ENCODE results near the gene SNRNP70. TPM values are rescaled to one million over a fixed set of nuclear protein-coding genes. Genes with fewer than 3 reads are reported as not detected.
A peak's percentile ranks its signal among the peaks of the same experiment; 100 is the strongest.
"Not testable (repeated sequence)": the region's sequence is repeated elsewhere in the genome, so short reads cannot be mapped to it uniquely, and the experiment has no call there.

The SNRNP70 gene
- total and polyA plus RNA-seq, 7 donors: 83.2 to 133 (median 101) TPM

GRCh38 chr19:49042177-49042576, 43.1 kb upstream of the SNRNP70 start:
- no peaks in the 10 kb centered on the region for H3K9me3 ChIP-seq
- intact Hi-C loops (cut with DNase I): no loop called here
- DNase-seq (no peak), ATAC-seq (no peak)
- 78 to 82% (median 81%) methylated on average over 17 of the region's 17 CpGs for WGBS, 3 donors
- H3K27me3 ChIP-seq (ENCODE audit: insufficient read depth in 3 of 3, low read length in 2 of 3): no peaks in the 10 kb centered on the region
- H3K36me3 ChIP-seq (ENCODE audit: insufficient read depth in 1 of 2, low read depth in 1 of 2): no peaks in the 10 kb centered on the region
- H3K4me3 ChIP-seq: no peak overlapping the region
- TF ChIP-seq CTCF (IDR thresholded peaks at IDR 0.05): no peak
- no peaks in the 10 kb centered on the region for H3K4me1 ChIP-seq
- H3K27ac ChIP-seq: no peak overlapping the region

DNA sequence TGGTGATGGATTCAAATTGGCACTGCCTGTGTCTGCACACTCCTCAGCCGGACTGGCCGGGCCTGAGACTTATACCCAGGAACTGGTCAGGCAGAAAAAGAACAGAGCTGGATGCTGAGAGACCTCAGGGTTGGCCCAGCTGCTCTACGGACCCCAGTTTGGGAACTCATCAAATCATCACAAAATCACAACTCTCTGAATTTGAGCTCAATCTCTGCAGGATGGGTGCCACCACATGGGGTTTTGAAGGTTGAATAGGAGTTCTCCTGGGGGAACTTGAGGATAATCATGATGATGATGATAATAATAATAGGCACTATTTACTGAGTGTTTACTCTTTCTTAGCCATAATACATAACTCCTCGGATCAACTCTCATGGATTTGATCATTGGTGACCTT, 42.6 kb upstream of the SNRNP70 start:
- ATAC-seq; H3K27ac ChIP-seq; H3K4me3 ChIP-seq; H3K27me3 ChIP-seq (ENCODE audit: insufficient read depth in 3 of 3, low read length in 2 of 3); H3K36me3 ChIP-seq (ENCODE audit: insufficient read depth in 1 of 2, low read depth in 1 of 2); DNase-seq; H3K4me1 ChIP-seq; intact Hi-C loops (cut with DNase I); H3K9me3 ChIP-seq: not testable (repeated sequence)
- 79 to 84% (median 82%) methylated on average over 2 of the region's 4 CpGs for WGBS, 3 donors

- H3K4me1 ChIP-seq; DNase-seq; H3K36me3 ChIP-seq (ENCODE audit: insufficient read depth in 1 of 2, low read depth in 1 of 2); H3K9me3 ChIP-seq; H3K4me3 ChIP-seq; intact Hi-C loops (cut with DNase I); ATAC-seq; H3K27ac ChIP-seq; H3K27me3 ChIP-seq (ENCODE audit: insufficient read depth in 3 of 3, low read length in 2 of 3): not testable (repeated sequence)
- 67 to 71% (median 69%) methylated on average over 13 to 14 of the region's 15 CpGs for WGBS, 3 donors
Measured at GRCh38 chr19:49043548-49043947, 41.7 kb upstream of the SNRNP70 start, which contains the start of gene CGB5. TSS of gene CGB5 (plus strand) at chr19:49043848. CDS start at chr19:49044210, 362 bp downstream.

DNA sequence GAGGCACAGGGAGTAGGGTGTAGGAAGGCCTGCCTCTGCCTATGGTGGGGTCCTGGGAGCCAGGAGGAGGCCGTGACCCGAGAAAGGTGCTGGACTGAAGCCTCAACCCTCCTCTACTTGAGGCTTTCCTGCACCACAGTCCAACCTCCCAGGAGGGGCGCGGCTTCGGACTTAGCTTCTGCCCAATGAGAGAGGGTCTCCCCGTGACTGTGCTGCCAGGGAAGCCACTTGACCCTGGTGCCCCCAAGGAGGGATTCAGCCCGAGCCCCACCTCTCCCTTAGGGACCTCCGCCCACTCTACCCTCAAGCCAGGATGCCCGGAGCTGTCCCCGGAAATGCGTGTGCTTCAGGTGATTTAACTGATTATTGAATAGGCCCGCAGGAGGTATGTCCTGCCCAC, 36.2 kb upstream of the SNRNP70 start, which contains the start of gene CGB8:
Gene CGB8 (minus strand): TSS at position 101 of the 400 bp plus-strand sequence. CDS start 372 bp downstream, outside the sequence.
- H3K4me1 ChIP-seq; intact Hi-C loops (cut with DNase I); ATAC-seq; H3K27ac ChIP-seq; DNase-seq; H3K4me3 ChIP-seq; H3K27me3 ChIP-seq (ENCODE audit: insufficient read depth in 3 of 3, low read length in 2 of 3); H3K9me3 ChIP-seq; H3K36me3 ChIP-seq (ENCODE audit: insufficient read depth in 1 of 2, low read depth in 1 of 2): not testable (repeated sequence)
- WGBS, 3 donors: 56 to 66% (median 58%) methylated on average over 7 to 12 of the region's 12 CpGs

DNA sequence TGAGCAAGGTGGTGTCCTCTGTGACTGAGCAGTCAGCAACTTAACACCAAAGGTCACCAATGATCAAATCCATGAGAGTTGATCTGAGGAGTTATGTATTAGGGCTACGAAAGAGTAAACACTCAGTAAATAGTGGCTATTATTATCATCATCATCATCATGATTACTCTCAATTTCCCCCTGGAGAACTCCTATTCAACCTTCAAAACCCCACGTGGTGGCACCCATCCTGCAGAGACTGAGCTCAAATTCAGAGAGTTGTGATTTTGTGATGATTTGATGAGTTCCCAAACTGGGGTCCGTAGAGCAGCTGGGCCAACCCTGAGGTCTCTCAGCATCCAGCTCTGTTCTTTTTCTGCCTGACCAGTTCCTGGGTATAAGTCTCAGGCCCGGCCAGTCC, 35.4 kb upstream of the SNRNP70 start:
- H3K27me3 ChIP-seq (ENCODE audit: insufficient read depth in 3 of 3, low read length in 2 of 3); intact Hi-C loops (cut with DNase I): not testable (repeated sequence)
- 69 to 85% (median 77%) methylated on average over 2 to 3 of the region's 4 CpGs for WGBS, 3 donors

GRCh38 chr19:49050376-49051033, 34.7 kb upstream of the SNRNP70 start:
- ATAC-seq; H3K4me1 ChIP-seq; H3K27ac ChIP-seq; H3K4me3 ChIP-seq; DNase-seq; H3K36me3 ChIP-seq (ENCODE audit: insufficient read depth in 1 of 2, low read depth in 1 of 2); intact Hi-C loops (cut with DNase I); H3K27me3 ChIP-seq (ENCODE audit: insufficient read depth in 3 of 3, low read length in 2 of 3); H3K9me3 ChIP-seq: not testable (repeated sequence)
- WGBS, 3 donors: 74 to 84% (median 76%) methylated on average over 24 of the region's 24 CpGs

More for the DNA sequence above, 35.4 kb upstream of the SNRNP70 start:
- not testable (repeated sequence) for H3K9me3 ChIP-seq; H3K4me1 ChIP-seq; H3K4me3 ChIP-seq; DNase-seq; ATAC-seq; H3K36me3 ChIP-seq (ENCODE audit: insufficient read depth in 1 of 2, low read depth in 1 of 2); H3K27ac ChIP-seq

- intact Hi-C loops (cut with DNase I): loop anchor here in 1 of 2 donors (5.0 kb wide), 1 partner anchor 44 kb away; no protein-coding TSS in a partner anchor
- 0 to 1% (median 1%) methylated on average over 56 to 63 of the region's 63 CpGs for WGBS, 3 donors
- DNase-seq (peak; percentile 66 to 77), ATAC-seq (peak; percentile 79 to 81 (median 80))
- peak overlapping the region; percentile 67 for H3K27ac ChIP-seq
- no peaks in the 10 kb centered on the region for H3K36me3 ChIP-seq (ENCODE audit: insufficient read depth in 1 of 2, low read depth in 1 of 2)
- peak overlapping the region; percentile 82 for H3K4me3 ChIP-seq
- peaks cover 5% of the 10 kb centered on the region for H3K4me1 ChIP-seq
- H3K27me3 ChIP-seq (ENCODE audit: insufficient read depth in 3 of 3, low read length in 2 of 3): no peaks in the 10 kb centered on the region
- TF ChIP-seq CTCF (IDR thresholded peaks at IDR 0.05): peak; percentile 46
- no peaks in the 10 kb centered on the region for H3K9me3 ChIP-seq
Measured at GRCh38 chr19:49056101-49056901, 28.9 kb upstream of the SNRNP70 start.

DNA sequence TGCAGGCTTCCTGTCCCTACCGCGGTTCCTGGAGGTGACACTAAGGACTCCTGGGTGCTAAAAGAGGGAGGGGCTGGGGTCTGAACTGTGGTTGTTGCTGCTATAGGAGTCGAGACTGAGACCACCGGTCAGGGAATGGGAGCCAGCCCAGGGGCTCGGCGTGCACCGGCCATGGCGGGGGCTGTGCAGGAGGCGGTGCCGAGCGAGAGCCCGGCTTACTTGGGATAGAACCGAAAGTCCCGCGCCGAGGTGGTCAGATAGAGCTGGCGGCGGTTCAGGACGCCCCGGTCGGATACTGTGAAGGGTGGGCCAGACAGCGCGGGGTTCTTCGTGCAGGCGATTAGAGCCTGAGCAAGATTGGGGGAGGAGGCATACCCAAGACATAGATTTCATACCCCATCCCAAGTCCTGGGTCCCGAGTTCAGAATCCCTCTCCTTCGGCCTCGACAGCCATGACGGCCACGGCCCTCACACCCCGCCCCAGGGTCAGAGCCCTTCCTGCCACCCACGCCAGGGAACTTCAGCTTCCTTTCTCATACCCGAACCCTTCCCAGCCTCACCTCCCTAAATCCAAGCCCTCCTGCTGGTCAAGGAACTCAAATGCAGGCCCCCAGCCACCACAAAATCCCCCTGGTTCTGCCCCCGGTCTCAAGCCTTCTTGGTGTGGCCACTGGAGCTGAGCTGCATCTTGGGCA, 28.2 kb upstream of the SNRNP70 start:
- H3K27me3 ChIP-seq (ENCODE audit: insufficient read depth in 3 of 3, low read length in 2 of 3); H3K9me3 ChIP-seq; H3K36me3 ChIP-seq (ENCODE audit: insufficient read depth in 1 of 2, low read depth in 1 of 2); H3K4me1 ChIP-seq; DNase-seq: not testable (repeated sequence)
- intact Hi-C loops (cut with DNase I): loop anchor here in 1 of 2 donors (5.0 kb wide), 1 partner anchor 45 kb away; no protein-coding TSS in a partner anchor
- H3K27ac ChIP-seq: peak overlapping the region; percentile 67
- WGBS, 3 donors: 1 to 3% (median 2%) methylated on average over 23 to 34 of the region's 34 CpGs
- ATAC-seq: peak; percentile 4 to 31 (median 14)
- peak overlapping the region; percentile 82 for H3K4me3 ChIP-seq
